Neural crest cell (in vitro differentiated cells): ENCODE measurements around the gene PRKG1. TPM values are rescaled to one million over a fixed set of nuclear protein-coding genes. Genes with fewer than 3 reads are reported as not detected.

Source experiments
- DNase-seq: peaks from one replicate; pipeline ENCODE4 v3.0.0; 2021; ENCODE audit warnings: low read depth, mixed read lengths, low spot score
- H3K27ac Mint-ChIP-seq: one replicate; pipeline ENCODE4 v1.8.0; 2021; ENCODE audit warnings: mild to moderate bottlenecking, mixed read lengths; ENCODE audit not compliant: unreplicated experiment
- H3K27me3 Mint-ChIP-seq: 2 replicates; pipeline ENCODE4 v1.8.0; 2021; ENCODE audit warnings: low read depth, mild to moderate bottlenecking, mixed read lengths
- H3K36me3 Mint-ChIP-seq: 2 replicates; pipeline ENCODE4 v1.8.0; 2021; ENCODE audit warnings: low read depth, mild to moderate bottlenecking, mixed read lengths
- H3K4me1 Mint-ChIP-seq: 2 replicates; pipeline ENCODE4 v1.8.0; 2021; ENCODE audit warnings: mixed read lengths
- H3K4me3 Mint-ChIP-seq: one replicate; pipeline ENCODE4 v1.8.0; 2021; ENCODE audit warnings: mild to moderate bottlenecking, mixed read lengths
- H3K9me3 Mint-ChIP-seq: 2 replicates; pipeline ENCODE4 v1.8.0; 2021; ENCODE audit warnings: mixed read lengths
- total RNA-seq: library from RNA; stranded (reverse); gene quantifications from 2 replicates; pipeline ENCODE4 v1.2.1, GENCODE V29; 2021
- TF ChIP-seq, protein P1 (sequence below): fragments of 200-600 bp; sonication (generic); conservative IDR thresholded peaks from 2 replicates; pipeline ENCODE4 v1.5.0; 2021; ENCODE audit warnings: antibody characterized with exemption, mild to moderate bottlenecking

Gene PRKG1
- total RNA-seq, 1 donor from 2014 or later, result 4.4 TPM

DNA sequence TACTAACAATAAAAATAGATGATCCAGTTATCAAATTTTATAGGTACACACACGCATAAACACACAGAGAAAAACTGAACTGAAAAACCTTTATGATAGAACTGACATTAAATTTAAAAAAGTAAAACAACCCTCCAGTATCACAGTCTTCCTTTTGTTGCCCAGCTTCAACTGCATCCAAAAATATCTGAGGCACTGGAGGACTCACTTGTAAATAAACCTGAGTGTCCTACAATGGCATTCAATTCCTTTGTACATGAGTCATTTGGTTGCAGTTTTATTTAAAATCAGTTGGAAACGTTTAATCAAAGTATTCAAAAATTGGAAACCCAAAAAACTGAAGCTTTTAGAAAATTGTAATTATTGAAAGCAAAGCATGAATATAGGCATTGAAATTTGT, 890.3 kb downstream of the PRKG1 start:
- Mint-ChIP-seq H3K9me3 (peaks cover 3% of the 10 kb centered on the region), H3K4me3 (no peak overlapping the region), H3K36me3 (no peaks in the 10 kb centered on the region), H3K4me1 (peaks cover 5% of the 10 kb centered on the region), H3K27me3 (no peaks in the 10 kb centered on the region), H3K27ac (no peak overlapping the region)
- no peak for DNase-seq
- TF ChIP-seq, protein P1, sequence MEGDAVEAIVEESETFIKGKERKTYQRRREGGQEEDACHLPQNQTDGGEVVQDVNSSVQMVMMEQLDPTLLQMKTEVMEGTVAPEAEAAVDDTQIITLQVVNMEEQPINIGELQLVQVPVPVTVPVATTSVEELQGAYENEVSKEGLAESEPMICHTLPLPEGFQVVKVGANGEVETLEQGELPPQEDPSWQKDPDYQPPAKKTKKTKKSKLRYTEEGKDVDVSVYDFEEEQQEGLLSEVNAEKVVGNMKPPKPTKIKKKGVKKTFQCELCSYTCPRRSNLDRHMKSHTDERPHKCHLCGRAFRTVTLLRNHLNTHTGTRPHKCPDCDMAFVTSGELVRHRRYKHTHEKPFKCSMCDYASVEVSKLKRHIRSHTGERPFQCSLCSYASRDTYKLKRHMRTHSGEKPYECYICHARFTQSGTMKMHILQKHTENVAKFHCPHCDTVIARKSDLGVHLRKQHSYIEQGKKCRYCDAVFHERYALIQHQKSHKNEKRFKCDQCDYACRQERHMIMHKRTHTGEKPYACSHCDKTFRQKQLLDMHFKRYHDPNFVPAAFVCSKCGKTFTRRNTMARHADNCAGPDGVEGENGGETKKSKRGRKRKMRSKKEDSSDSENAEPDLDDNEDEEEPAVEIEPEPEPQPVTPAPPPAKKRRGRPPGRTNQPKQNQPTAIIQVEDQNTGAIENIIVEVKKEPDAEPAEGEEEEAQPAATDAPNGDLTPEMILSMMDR, result no peak

- no peaks in the 10 kb centered on the region for H3K27me3 Mint-ChIP-seq
- peaks cover 3% of the 10 kb centered on the region for H3K9me3 Mint-ChIP-seq
- no peak overlapping the region for H3K4me3 Mint-ChIP-seq
- DNase-seq, result no peak
- peaks cover 4% of the 10 kb centered on the region for H3K4me1 Mint-ChIP-seq
- no peaks in the 10 kb centered on the region for H3K36me3 Mint-ChIP-seq
- H3K27ac Mint-ChIP-seq, result no peak overlapping the region
- TF ChIP-seq, protein P1, result no peak
Measured at GRCh38 chr10:51965451-51965850, 891.2 kb downstream of the PRKG1 start.

DNA sequence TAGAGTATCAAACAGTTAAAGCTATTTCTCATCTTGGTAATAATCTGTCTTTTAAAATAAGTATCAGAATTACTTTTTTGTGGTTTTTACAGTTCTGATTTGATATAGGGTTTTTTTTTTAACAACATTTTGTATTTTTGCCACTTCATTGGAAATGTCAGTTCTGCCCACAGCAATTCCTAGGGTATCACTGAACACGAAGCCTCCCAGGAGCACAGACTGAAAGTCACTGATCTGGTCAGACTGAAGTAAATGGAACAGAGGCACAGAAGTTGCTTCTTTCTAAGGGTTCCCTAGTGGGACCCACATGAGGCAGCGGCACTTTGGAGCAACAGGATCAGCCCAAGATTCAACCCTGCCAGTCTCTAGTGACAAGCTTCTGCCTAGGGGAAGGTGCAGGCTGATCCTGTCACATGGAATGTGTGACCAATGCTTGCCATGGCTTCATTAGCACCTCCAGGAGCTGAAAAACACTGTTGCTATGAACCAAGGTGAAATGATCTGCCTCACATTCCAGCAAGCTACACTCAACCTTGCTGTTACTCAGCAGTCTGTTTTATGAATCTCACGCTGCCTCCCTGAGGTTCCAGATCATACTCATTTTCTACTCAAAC, 898.6 kb downstream of the PRKG1 start:
- TF ChIP-seq, protein P1, result no peak
- H3K36me3 Mint-ChIP-seq, result no peaks in the 10 kb centered on the region
- no peak overlapping the region for H3K27ac Mint-ChIP-seq
- H3K4me1 Mint-ChIP-seq, result no peaks in the 10 kb centered on the region
- DNase-seq, result no peak
- H3K9me3 Mint-ChIP-seq, result no peaks in the 10 kb centered on the region
- H3K27me3 Mint-ChIP-seq, result no peaks in the 10 kb centered on the region
- no peak overlapping the region for H3K4me3 Mint-ChIP-seq

DNA sequence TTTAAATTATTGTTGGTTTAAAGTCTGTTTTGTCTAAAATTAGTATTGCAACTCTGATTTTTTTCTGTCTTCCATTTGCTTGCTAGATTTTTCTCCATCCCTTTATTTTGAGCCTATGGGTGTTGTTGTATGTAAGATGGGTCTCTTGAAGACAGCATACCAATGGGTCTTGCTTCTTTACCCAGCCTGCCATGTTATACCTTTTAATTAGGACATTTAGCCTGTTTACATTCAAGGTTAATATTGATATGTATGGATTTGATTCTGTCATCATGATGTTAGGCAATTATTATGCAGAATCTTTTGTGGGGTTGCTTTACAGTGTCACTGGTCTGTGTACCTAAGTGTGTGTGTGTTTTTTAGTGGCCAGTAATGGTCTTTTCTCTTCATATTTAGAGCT, 906.5 kb downstream of the PRKG1 start:
- peaks cover 11% of the 10 kb centered on the region for H3K9me3 Mint-ChIP-seq
- H3K4me1 Mint-ChIP-seq, result no peaks in the 10 kb centered on the region
- TF ChIP-seq, protein P1, result no peak
- peaks cover 9% of the 10 kb centered on the region for H3K36me3 Mint-ChIP-seq
- no peak overlapping the region for H3K4me3 Mint-ChIP-seq
- DNase-seq, result no peak
- H3K27ac Mint-ChIP-seq, result no peak overlapping the region
- H3K27me3 Mint-ChIP-seq, result no peaks in the 10 kb centered on the region

DNA sequence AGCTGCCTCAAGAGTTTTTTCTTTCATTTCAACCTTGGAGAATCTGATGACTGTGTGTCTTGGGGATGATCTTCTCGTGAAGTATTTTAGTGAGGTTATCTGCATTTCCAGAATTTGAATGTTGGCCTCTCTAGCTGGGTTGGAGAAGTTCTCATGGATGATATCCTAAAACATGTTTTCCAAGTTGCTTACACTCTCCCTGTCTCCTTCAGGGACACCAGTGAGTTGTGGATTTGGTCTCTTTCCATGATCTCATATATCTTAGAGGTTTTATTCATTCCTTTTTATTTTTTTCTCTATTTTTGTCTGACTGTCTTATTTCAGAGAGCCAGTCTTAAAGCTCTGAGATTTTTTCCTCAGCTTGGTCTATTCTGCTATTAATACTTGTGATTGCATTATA, 907.4 kb downstream of the PRKG1 start:
- Mint-ChIP-seq H3K27me3 (no peaks in the 10 kb centered on the region), H3K36me3 (peaks cover 9% of the 10 kb centered on the region), H3K4me3 (no peak overlapping the region)

More for the DNA sequence above, 907.4 kb downstream of the PRKG1 start:
- Mint-ChIP-seq H3K27ac (no peak overlapping the region), H3K9me3 (peaks cover 11% of the 10 kb centered on the region), H3K4me1 (no peaks in the 10 kb centered on the region)
- no peak for DNase-seq
- TF ChIP-seq, protein P1, result no peak
